TTC549 (cell line): ENCODE data around the gene ZFP14.

Experiments used
- FAIRE-seq: peaks from 2 replicates; lab custom pipeline; 2012; peaks lifted over from hg19 to GRCh38; lab: Jason Lieb, UNC

ZFP14 gene

DNA sequence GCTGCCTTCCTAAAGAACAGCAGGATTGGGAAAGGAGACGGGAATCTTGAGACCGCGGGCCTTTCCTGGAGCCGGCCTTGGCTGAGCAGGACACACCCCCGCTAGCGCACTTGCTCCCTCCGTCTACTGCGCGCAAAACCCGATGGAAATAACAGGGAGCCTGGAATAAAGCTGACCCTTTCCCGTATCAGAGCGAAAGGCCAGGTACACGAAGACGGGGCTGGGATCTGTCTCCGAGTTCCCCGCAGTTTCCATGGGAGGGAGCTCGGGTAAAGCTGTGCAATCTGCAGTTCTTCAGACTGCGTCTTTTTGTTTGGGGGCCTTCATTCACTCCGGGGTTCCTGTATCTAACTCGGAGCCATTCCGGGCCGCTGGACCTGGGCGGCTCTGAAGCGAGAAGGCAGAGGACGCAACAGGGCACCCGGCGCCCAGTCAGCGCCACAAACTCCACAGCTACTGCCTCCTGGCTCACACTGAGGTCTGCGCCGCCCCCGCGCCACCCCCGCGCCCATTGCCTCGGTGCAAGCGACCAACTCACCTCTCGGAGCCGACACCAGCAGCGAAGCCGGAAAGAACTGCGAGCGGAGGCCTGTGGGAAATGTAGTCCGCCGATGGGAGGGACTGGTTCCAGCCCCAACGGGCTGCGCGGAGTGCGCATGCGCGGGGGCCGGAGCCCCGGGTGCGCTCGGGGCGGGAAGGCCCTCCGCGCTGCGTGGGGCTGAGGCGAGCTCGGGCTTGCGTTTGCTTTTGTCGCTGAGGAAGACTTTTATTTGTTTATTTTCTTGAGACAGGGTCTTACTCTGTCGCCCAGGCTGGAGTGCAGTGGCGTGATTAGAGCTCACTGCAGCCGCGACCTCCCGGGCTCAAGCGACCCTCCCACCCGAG is at the start of gene ZFP14:
Gene ZFP14, minus strand, starts transcription at position 577 of the 885 bp plus-strand sequence. CDS start 11,309 bp downstream, outside the sequence.
- FAIRE-seq = no peak

DNA sequence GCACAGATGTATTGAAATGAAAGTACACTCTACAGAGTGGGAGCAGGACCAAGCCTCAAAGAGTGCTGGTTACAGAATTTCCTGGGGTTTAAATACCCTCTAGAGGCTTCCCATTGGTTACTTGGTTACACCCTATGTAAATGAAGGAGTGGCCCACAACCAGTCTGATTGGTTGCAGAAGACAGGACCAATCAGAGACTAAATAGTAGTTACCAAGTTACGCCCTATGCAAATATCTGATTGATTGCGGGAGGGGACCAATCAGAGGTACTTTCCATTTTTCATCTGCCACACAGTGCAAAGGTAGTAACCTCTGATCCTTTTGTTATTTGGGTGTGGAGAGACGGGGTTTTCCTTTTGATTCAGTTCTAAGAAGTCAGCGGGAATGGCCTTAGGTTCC is 44.9 kb upstream of the ZFP14 start:
- FAIRE-seq = no peak

- no peak for FAIRE-seq
Observed at GRCh38 chr19:36421749-36422481, 42.9 kb upstream of the ZFP14 start.

GRCh38 chr19:36420961-36421748 is 42.2 kb upstream of the ZFP14 start:
- no peak for FAIRE-seq

DNA sequence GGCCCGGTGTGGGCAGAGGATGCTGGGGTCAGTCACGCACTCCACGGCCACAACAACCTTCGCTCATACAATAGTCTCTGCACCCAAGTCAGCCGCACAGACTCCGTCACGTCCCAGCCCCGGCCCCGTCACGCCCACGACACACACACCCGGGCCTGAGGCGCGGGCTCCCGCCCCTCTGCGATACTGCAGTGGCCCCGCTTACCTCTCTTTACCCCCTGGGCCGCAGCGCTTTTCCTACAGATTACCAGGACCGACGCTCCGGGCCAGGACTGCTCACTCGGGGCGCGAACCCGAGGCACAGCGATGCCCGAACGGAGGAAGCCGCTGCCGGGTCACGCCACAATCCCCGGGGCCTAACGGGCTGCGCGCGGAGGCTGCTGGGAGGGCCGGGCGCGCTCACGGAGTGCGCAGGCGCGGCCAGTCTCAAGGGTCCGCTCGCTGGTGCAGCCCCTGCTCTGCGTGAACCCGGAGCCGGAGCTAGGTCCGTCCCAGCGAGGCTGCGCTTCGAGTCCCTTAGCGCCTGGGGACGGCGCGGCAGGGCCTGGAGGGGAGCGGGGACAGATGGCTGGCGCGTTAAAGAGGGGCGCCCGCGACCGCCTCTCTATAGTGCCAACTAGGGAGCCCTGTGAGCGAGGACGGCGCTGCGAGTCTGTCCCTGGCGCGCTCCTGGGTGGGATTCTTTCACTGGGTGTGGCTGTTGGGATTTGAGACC is 39.4 kb upstream of the ZFP14 start, which contains the start of gene ZFP82:
Gene ZFP82, minus strand, starts transcription at position 358 of the 715 bp plus-strand sequence. CDS start 8,855 bp downstream, outside the sequence.
- no peak for FAIRE-seq

GRCh38 chr19:36417752-36418286 is 38.8 kb upstream of the ZFP14 start:
- FAIRE-seq = no peak

GRCh38 chr19:36409841-36410240 is 30.8 kb upstream of the ZFP14 start:
- no peak for FAIRE-seq

GRCh38 chr19:36408101-36408500 is 29.1 kb upstream of the ZFP14 start:
- FAIRE-seq = no peak

GRCh38 chr19:36404498-36404897 is 25.5 kb upstream of the ZFP14 start:
- FAIRE-seq = no peak

- no peak for FAIRE-seq
Observed at GRCh38 chr19:36401475-36401874, 22.5 kb upstream of the ZFP14 start.

DNA sequence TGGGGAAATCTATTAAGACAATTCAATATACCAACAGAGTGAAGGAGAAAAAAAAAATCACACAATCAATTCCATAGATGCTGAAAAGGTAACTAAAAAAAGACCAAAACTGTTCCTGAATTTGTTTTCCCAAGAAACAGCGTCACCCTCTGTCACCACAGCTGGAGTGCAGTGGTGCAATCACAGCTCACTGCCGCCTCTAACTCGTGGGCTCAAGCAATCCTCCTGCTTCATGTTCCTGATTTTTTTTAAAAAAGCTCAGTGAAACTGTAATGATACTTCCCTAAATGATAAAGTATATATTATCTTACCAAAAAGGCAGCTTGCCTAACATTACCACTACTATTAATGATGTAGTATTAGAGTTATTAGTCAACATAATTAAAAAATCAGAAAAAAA is 19.6 kb upstream of the ZFP14 start:
- no peak for FAIRE-seq

DNA sequence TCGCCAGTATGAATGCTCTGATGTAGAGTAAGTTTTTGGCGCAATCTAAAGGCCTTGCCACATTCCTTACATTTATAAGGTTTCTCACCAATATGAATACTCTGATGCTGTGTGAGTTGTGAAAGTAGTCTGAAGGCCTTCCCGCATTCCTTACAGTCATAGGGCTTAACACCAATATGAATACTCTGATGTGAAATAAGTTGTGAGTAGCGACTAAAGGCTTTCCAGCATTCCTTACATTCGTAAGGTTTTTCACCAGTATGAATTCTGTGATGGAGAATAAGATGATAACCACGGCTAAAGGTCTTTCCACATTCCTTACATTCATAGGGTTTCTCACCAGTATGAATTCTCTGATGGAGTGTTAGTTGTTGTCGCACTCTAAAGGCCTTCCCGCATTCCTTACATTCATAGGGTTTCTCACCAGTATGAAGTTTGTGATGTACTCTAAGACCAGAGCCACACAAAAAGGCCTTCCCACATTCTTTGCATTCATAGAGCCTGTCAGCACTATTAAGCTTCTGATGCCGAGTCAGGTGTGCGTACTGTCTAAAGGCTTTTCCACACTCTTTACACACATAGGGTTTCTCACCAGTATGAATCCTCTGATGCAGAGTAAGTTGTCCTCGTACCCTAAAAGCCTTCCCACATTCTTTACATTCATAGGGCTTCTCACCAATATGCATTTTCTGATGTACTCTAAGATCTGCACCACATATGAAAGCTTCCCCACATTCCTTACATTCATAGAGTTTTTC is 14.1 kb upstream of the ZFP14 start:
- no peak for FAIRE-seq

DNA sequence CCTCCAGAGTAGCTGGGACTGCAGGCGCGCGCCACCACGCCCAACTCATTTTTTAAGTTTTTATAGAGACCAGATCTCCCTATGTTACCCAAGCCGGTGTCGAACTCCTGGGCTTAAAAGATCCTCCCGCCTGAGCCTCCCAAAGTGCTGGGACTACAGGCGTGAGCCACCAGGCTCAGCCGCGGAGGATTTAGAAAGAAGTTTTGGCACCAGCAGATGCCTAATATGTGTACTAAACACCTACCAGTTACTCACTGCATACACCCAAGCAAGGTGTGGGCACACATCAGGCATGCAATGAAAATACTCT is 464 bp upstream of the ZFP14 start:
- FAIRE-seq = no peak

DNA sequence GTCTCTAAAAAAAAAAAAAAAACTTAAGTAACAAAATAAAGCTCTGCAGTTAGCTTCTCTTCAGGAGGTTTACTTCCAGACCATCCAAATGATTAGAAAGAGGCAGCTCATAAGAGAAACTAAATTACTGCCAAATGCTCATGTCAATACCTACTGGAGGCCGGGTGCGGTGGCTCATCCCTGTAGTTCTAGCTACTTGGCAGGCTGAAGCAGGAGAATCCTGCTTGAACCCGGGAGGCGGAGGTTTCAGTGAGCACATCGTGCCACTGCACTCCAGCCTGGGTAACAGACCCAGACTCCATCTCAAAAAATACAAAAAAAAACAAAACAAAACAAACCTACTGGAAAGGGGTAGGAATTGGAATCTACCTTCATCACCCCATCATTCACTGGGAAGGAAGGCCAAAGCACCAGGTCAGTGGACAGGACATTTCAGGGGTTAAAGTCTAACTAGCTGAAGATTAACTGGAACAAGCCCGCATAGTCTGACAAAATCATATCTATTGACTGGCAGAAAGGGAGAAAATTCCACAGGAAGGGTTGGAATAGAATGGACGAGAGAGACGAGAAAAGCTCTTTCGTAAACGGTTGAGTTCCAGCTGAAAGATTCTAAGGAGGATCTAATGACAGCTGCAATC is 1.3 kb downstream of the ZFP14 start:
- no peak for FAIRE-seq

GRCh38 chr19:36373638-36374156 is 5.3 kb downstream of the ZFP14 start:
- no peak for FAIRE-seq

DNA sequence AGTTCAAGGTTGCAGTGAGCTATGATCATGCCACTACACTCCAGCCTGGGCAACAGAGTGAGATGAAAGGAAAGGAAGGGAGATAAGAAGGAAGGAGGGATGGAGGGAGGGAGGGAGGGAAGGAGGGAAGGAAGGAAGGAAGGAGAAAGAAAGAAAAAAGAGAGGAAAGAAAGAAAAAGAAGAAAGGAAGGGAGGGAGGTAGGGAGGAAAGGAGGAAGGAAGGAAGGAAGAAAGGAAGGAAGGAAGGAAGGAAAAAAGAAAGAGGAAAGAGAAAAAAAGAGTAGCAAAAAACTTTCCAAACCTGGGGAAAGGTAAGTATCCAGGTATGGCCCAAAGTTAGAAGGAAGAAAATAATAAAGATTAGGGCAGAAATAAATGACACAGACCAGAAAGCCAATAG is 7.1 kb downstream of the ZFP14 start:
- FAIRE-seq = no peak

- no peak for FAIRE-seq
Observed at GRCh38 chr19:36363845-36364244, 15.2 kb downstream of the ZFP14 start.

GRCh38 chr19:36340786-36341372 is 38.1 kb downstream of the ZFP14 start:
- FAIRE-seq = no peak

GRCh38 chr19:36331353-36332228 is 47.4 kb downstream of the ZFP14 start:
- FAIRE-seq = peak; percentile 13
